Peyer's patch (tissue), 4 donors: ENCODE data around the gene ANXA9. TPM values are rescaled to one million over a fixed set of nuclear protein-coding genes. Genes with fewer than 3 reads are reported as not detected.

Experiments used
- DNase-seq, 3 donors: peaks; one replicate each; pipeline ENCODE4 v3.0.0-alpha.2; 2017 to 2019
- H3K27ac ChIP-seq, 4 donors: fragments of 200-600 bp; sonication (generic); one replicate each; pipeline ENCODE4 v1.5.1; 2016 to 2019
- H3K27me3 ChIP-seq, 2 donors: fragments of 200-600 bp; sonication (generic); one replicate each; pipeline ENCODE4 v1.5.1; 2019
- H3K36me3 ChIP-seq, 3 donors: fragments of 200-600 bp; sonication (generic); one replicate each; pipeline ENCODE4 v1.5.1; 2016 to 2019
- H3K4me1 ChIP-seq, 4 donors: fragments of 200-600 bp; sonication (generic); one replicate each; pipeline ENCODE4 v1.5.1; 2016 to 2019
- H3K4me3 ChIP-seq, 4 donors: fragments of 200-600 bp; sonication (generic); 1 replicate in 3 of 4; 2 replicates in 1 of 4; pipeline ENCODE4 v1.5.1; 2016 to 2019; ENCODE audit warnings: mild to moderate bottlenecking in 1 of 4
- H3K9me3 ChIP-seq, 4 donors: fragments of 200-600 bp; sonication (generic); one replicate each; pipeline ENCODE4 v1.5.1; 2016 to 2019; ENCODE audit warnings: mild to moderate bottlenecking in 1 of 4
- POLR2A ChIP-seq, 2 donors: fragments of 450-650 bp; IDR thresholded peaks; one replicate each; pipeline ENCODE4 v1.5.1; 2017; ENCODE audit warnings: antibody characterized with exemption in 2 of 2, mild to moderate bottlenecking in 2 of 2, moderate library complexity in 2 of 2
- total RNA-seq, 4 donors: library from RNA; depleted of rRNA; stranded (reverse); fragments of >200 nt; gene quantifications; one replicate each; pipeline ENCODE4 v1.1.0, GENCODE V29; 2016
- TF ChIP-seq, protein P1 (sequence below), 6 experiments: fragments of 450-650 bp in 4 of 6; fragments of 200-600 bp in 2 of 6; sonication (generic) in 1 of 6; IDR thresholded peaks; one replicate each; pipeline ENCODE4 v1.5.1; 2017 to 2019; ENCODE audit warnings: antibody characterized with exemption in 6 of 6, mild to moderate bottlenecking in 3 of 6, moderate library complexity in 1 of 6

Gene ANXA9
- total RNA-seq, 4 donors from 2014 or later: 0.67 to 1.7 TPM; not detected in 2

DNA sequence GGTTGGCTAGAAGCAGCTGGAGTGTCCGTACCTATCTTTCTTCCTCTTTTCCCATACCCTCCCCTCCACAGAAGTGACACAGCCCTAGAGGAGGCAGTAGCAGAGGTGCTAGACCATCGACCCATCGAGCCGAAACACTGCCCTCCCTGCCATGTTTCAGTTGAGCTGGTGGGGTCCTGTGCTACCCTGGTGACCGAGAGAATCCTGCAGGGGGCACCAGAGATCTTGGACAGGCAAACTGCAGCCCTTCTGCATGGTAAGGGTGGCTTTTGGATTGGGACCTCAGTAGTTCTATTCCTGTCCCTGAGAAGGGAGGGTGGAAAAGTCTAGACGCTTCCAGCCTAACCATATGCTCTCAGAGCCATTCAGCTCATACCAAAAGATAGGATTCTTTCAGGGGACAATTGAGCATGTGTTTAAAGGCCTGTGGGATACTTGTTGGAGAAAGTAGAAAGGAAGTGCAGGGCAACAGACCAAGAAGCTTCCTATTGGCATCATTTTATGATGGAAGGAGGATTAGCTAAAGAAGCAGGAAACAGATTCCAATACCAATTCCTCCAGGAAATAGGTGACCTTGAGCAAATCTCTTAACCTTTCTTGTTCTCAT, 42.6 kb downstream of the ANXA9 start:
- Histone ChIP-seq H3K4me1 (peaks cover 0 to 5% (median 0%) of the 10 kb centered on the region in 4 donors), H3K27ac (no peak overlapping the region), H3K4me3 (no peak overlapping the region), H3K36me3 (peaks cover 0 to 60% (median 0%) of the 10 kb centered on the region in 3 donors), H3K9me3 (no peaks in the 10 kb centered on the region), H3K27me3 (no peaks in the 10 kb centered on the region)
- DNase-seq: peak; percentile 71 to 95 (median 92)
- no peak for TF ChIP-seq POLR2A (IDR thresholded peaks at IDR 0.05)
- TF ChIP-seq, protein P1, sequence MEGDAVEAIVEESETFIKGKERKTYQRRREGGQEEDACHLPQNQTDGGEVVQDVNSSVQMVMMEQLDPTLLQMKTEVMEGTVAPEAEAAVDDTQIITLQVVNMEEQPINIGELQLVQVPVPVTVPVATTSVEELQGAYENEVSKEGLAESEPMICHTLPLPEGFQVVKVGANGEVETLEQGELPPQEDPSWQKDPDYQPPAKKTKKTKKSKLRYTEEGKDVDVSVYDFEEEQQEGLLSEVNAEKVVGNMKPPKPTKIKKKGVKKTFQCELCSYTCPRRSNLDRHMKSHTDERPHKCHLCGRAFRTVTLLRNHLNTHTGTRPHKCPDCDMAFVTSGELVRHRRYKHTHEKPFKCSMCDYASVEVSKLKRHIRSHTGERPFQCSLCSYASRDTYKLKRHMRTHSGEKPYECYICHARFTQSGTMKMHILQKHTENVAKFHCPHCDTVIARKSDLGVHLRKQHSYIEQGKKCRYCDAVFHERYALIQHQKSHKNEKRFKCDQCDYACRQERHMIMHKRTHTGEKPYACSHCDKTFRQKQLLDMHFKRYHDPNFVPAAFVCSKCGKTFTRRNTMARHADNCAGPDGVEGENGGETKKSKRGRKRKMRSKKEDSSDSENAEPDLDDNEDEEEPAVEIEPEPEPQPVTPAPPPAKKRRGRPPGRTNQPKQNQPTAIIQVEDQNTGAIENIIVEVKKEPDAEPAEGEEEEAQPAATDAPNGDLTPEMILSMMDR (IDR thresholded peaks at IDR 0.05): peak; percentile 53 to 76 (median 63)

DNA sequence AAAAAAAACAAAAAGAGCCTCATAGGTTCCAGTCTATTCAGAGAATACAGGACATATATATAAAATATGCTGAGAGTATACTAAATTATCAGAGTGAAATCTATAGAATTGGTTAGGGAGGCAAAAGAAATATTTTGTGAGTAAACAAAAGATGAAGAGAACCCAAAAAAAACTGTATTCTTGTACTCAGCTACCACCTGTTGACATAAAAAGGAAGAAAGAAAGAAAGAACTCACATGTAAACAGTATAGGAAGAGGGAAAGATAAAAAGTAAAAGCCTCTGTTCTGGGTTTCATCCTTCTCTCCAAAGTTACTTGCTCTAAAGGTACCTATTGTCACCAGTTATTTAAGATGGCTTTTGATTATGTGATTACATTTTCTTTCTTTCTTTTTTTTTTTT, 44.4 kb downstream of the ANXA9 start:
- no peaks in the 10 kb centered on the region for H3K27me3 ChIP-seq
- TF ChIP-seq POLR2A (IDR thresholded peaks at IDR 0.05): no peak
- DNase-seq: no peak
- peaks cover 0 to 5% (median 0%) of the 10 kb centered on the region in 4 donors for H3K4me1 ChIP-seq
- H3K4me3 ChIP-seq: no peak overlapping the region
- H3K36me3 ChIP-seq: peaks cover 0 to 65% (median 0%) of the 10 kb centered on the region in 3 donors
- no peaks in the 10 kb centered on the region for H3K9me3 ChIP-seq
- no peak overlapping the region for H3K27ac ChIP-seq

DNA sequence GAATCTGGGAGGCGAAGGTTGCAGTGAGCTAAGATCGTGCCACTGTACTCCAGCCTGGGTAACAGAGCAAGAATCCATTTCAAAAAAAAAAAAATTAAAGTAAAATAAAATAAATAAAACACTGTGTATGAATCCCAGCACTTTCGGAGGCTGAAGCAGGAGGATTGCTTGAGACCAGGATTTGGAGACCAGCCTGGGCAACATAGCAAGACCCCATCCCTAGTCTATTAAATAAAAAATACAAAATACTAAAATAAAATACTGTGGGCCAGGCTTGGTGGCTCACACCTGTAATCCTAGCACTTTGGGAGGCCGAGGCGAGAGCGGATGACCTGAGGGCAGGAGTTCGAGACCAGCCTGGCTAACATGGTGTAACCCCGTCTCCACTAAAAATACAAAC, 50.1 kb downstream of the ANXA9 start:
- Histone ChIP-seq H3K36me3 (peaks cover 0 to 59% (median 0%) of the 10 kb centered on the region in 3 donors), H3K4me1 (no peaks in the 10 kb centered on the region), H3K27ac (no peak overlapping the region), H3K9me3 (no peaks in the 10 kb centered on the region), H3K4me3 (no peak overlapping the region), H3K27me3 (no peaks in the 10 kb centered on the region)
- DNase-seq: no peak
- no peak for TF ChIP-seq POLR2A (IDR thresholded peaks at IDR 0.05)
- TF ChIP-seq, protein P1 (IDR thresholded peaks at IDR 0.05): no peak

DNA sequence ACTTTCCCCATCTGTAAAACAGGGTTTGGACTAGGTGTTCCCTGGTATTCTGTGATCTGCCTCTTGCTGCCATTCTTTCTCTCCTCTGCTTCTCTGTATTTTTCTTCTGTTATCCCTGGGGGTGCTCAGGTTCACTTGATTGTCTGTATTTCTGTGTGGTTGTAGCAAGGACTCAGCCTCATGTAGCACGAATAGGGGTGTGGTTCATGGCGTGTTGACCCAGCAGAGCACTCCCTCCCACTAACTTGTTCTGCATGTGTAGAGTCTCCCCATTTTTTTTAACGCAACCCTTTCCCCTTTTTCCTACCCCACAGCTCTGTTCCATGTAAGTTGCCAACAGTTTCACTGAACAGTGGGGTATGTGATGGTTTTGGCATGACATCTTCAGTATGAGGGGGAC, 53.1 kb downstream of the ANXA9 start:
- Histone ChIP-seq H3K36me3 (peaks cover 0 to 33% (median 0%) of the 10 kb centered on the region in 3 donors), H3K27me3 (no peaks in the 10 kb centered on the region), H3K27ac (no peak overlapping the region), H3K9me3 (no peaks in the 10 kb centered on the region), H3K4me3 (no peak overlapping the region), H3K4me1 (no peaks in the 10 kb centered on the region)
- DNase-seq: no peak
- TF ChIP-seq, protein P1 (IDR thresholded peaks at IDR 0.05): no peak
- TF ChIP-seq POLR2A (IDR thresholded peaks at IDR 0.05): no peak

DNA sequence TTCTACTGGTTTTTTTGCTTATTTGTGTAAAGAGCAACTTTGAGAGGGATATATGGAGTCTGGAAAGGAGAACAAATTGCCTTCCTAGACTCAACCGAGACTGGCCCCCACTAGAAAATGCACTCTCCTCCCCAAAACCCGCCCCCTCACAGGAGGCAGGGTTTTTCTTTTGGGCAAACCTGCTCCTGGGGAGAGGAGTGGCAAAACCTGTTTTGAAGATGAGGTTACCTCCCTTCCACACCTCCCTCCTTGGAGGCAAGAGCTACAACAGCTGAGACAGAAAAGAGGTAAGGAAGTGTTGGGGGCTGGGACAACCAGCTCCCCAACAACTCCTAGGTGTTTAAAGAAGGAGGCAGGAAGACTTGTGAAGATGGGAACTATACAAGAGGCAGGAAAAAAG, 54.3 kb downstream of the ANXA9 start, which contains the start of gene BNIPL:
Gene BNIPL (plus strand): TSS at position 231 of the 400 bp plus-strand sequence. CDS start 140 bp downstream, at position 371.
- Histone ChIP-seq H3K27me3 (no peaks in the 10 kb centered on the region), H3K36me3 (peaks cover 0 to 22% (median 0%) of the 10 kb centered on the region in 3 donors), H3K27ac (no peak within 1 kb of the TSS), H3K9me3 (no peaks in the 10 kb centered on the region), H3K4me3 (no peak within 1 kb of the TSS), H3K4me1 (no peaks in the 10 kb centered on the region)
- no peak for DNase-seq
- TF ChIP-seq, protein P1 (IDR thresholded peaks at IDR 0.05): no peak
- no peak for TF ChIP-seq POLR2A (IDR thresholded peaks at IDR 0.05)

DNA sequence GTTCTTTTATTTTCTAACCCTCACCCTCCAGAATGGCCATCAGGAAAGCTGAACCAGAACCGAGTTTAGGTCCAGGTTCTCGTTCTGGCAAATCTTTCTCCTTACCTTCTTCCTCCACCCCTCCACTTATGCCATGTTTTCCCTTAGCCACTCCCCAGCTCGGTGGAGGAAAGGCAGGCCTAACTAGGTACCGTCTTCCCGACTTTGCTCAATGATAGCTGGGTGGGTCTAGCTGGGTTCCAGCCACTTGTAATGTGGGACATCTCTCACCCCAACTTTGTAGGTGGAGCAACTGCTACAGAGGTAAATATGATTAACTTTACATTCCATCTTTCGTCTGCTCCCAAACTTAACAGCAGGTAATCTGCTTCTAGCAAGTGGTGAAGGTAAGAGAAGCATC, 54.9 kb downstream of the ANXA9 start:
- Histone ChIP-seq H3K4me3 (no peak overlapping the region), H3K27me3 (no peaks in the 10 kb centered on the region), H3K9me3 (no peaks in the 10 kb centered on the region), H3K4me1 (no peaks in the 10 kb centered on the region), H3K27ac (no peak overlapping the region), H3K36me3 (peaks cover 0 to 16% (median 0%) of the 10 kb centered on the region in 3 donors)
- TF ChIP-seq POLR2A (IDR thresholded peaks at IDR 0.05): no peak
- TF ChIP-seq, protein P1 (IDR thresholded peaks at IDR 0.05): no peak
- no peak for DNase-seq
